ENCODE measurements around the gene KCNT2. TPM values are rescaled to one million over a fixed set of nuclear protein-coding genes. Genes with fewer than 3 reads are reported as not detected.

The KCNT2 gene
- total RNA-seq, 1 donor from 2014 or later = 26.1 TPM

DNA sequence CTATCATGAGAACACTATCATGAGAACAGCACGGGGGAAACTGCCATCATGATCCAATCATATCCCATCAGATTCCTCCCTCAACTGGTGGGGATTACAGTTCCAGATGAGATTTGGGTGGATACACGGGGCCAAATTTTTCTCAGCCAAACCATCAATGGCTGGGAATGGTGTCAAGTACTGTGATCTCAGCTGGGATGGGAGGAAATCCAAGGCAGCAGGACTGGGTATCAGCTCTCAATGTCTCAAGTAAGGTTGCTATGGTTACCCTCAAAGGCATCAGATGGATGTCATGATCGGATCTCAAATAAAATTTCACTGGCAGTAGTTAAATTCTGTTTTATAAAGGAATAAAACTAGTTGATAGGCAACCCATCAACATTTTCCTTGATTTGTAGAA, 399.0 kb downstream of the KCNT2 start:
- H3K36me3 Mint-ChIP-seq (ENCODE audit: insufficient read depth) = no peaks in the 10 kb centered on the region
- TF ChIP-seq CTCF (IDR thresholded peaks at IDR 0.05; ENCODE audit: unreplicated experiment) = no peak
- peaks cover 4% of the 10 kb centered on the region for H3K4me1 Mint-ChIP-seq (ENCODE audit: low read depth)

DNA sequence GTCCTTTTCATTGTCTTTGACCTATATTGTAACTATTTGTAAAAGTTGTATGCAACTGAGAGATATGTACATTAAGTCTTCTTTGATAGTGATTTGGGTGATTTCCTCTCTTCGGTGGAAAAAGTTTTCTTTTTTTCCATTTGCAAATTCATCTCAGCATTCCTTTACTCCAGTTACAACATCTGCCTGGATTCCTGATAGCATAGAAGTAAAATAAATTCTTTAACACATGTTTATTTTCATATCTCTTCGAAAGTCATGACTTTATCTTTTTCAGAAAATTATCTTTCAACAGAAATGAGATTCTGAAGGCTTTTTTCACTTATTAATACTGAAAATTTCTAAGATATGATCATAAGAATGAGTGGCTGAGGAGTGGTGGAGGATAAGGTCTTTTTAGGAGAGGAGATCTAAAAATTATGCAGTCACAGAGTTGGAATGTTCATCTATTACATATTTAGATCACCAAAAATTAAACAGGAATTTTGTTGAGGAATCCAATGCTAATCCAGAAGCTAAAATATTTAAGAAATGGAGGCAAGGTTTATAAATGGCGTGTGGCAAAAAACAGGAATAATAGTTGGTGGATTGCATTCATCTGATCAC, 400.5 kb downstream of the KCNT2 start:
- Mint-ChIP-seq H3K36me3 (ENCODE audit: insufficient read depth) (no peaks in the 10 kb centered on the region), H3K4me3 (ENCODE audit: low read depth) (no peak overlapping the region), H3K9me3 (ENCODE audit: low read depth) (no peaks in the 10 kb centered on the region), H3K4me1 (ENCODE audit: low read depth) (peaks cover 4% of the 10 kb centered on the region), H3K27me3 (no peaks in the 10 kb centered on the region), H3K27ac (no peak overlapping the region)
- TF ChIP-seq CTCF (IDR thresholded peaks at IDR 0.05; ENCODE audit: unreplicated experiment) = no peak
- DNase-seq (ENCODE audit: low spot score, unreplicated experiment) = no peak

More for the DNA sequence above, 399.0 kb downstream of the KCNT2 start:
- Mint-ChIP-seq H3K9me3 (ENCODE audit: low read depth) (no peaks in the 10 kb centered on the region), H3K27me3 (no peaks in the 10 kb centered on the region), H3K4me3 (ENCODE audit: low read depth) (no peak overlapping the region), H3K27ac (peak overlapping the region; percentile 22)
- DNase-seq (ENCODE audit: low spot score, unreplicated experiment) = no peak

DNA sequence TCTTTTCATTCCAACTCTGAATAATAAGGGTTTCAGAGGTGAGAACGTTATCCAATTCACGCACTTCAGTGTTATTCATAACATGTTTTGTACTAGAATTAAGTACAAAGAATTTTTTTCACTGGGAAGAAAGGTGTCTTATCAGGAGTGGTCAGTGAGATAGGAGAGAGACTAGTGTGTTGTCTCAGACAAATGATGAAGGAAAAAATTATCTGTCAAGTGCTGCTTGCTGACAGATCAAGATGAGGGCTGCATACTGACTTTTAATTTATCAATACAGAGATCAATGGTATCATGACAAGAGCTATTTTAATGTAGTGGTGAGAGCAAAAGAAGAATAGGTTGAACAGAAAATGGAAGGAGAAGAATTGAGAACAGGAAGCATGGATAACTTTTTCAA, 402.4 kb downstream of the KCNT2 start:
- no peak for TF ChIP-seq CTCF (IDR thresholded peaks at IDR 0.05; ENCODE audit: unreplicated experiment)
- DNase-seq (ENCODE audit: low spot score, unreplicated experiment) = no peak
- no peaks in the 10 kb centered on the region for H3K27me3 Mint-ChIP-seq
- no peak overlapping the region for H3K4me3 Mint-ChIP-seq (ENCODE audit: low read depth)
- H3K9me3 Mint-ChIP-seq (ENCODE audit: low read depth) = no peaks in the 10 kb centered on the region
- H3K27ac Mint-ChIP-seq = no peak overlapping the region
- H3K4me1 Mint-ChIP-seq (ENCODE audit: low read depth) = peaks cover 4% of the 10 kb centered on the region
- H3K36me3 Mint-ChIP-seq (ENCODE audit: insufficient read depth) = no peaks in the 10 kb centered on the region

- no peak for DNase-seq (ENCODE audit: low spot score, unreplicated experiment)
- H3K4me3 Mint-ChIP-seq (ENCODE audit: low read depth) = no peak overlapping the region
- H3K4me1 Mint-ChIP-seq (ENCODE audit: low read depth) = no peaks in the 10 kb centered on the region
- peaks cover 8% of the 10 kb centered on the region for H3K9me3 Mint-ChIP-seq (ENCODE audit: low read depth)
- TF ChIP-seq CTCF (IDR thresholded peaks at IDR 0.05; ENCODE audit: unreplicated experiment) = no peak
- no peaks in the 10 kb centered on the region for H3K36me3 Mint-ChIP-seq (ENCODE audit: insufficient read depth)
- H3K27ac Mint-ChIP-seq = no peak overlapping the region
- no peaks in the 10 kb centered on the region for H3K27me3 Mint-ChIP-seq
Observed at GRCh38 chr1:196196486-196196885, 411.8 kb downstream of the KCNT2 start.

DNA sequence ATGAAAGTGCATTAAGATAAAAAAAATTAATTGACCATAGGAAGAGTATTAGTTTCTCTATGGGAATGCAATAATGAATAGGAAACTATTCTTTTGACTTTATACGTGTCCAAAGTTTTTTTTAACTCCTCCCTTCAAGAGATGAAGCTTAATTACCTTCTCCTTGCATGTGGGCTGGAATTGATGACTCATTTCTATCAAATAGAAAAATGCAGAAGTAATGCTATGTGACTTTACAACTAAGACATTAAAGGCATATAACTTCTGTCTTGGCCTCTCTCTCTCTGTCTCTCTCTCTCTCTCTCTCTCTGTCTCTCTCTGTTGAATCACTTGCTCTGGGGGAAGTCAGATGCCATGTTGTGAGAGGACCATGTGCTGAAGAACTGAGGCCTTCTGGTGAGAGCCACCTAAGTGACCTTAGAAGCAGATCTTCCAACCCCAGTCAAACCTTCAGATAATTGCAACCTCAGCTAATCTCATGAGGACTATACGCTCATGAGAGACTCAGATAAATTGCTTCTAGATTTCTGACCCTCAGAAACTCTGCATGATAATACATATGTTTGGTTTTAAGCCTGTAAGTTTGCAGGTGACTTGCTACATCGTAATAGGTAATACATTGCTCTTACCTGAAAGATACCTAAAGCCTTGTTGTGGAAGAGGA, 414.2 kb downstream of the KCNT2 start:
- Mint-ChIP-seq H3K4me3 (ENCODE audit: low read depth) (no peak overlapping the region), H3K36me3 (ENCODE audit: insufficient read depth) (no peaks in the 10 kb centered on the region), H3K9me3 (ENCODE audit: low read depth) (peaks cover 20% of the 10 kb centered on the region), H3K27me3 (no peaks in the 10 kb centered on the region), H3K27ac (no peak overlapping the region), H3K4me1 (ENCODE audit: low read depth) (no peaks in the 10 kb centered on the region)
- no peak for DNase-seq (ENCODE audit: low spot score, unreplicated experiment)
- no peak for TF ChIP-seq CTCF (IDR thresholded peaks at IDR 0.05; ENCODE audit: unreplicated experiment)
